Psoas muscle (tissue), 8 donors: Measurements from ENCODE around the gene FAM193A. TPM values are rescaled to one million over a fixed set of nuclear protein-coding genes. Genes with fewer than 3 reads are reported as not detected.
A peak's percentile ranks its signal among the peaks of the same experiment; 100 is the strongest.

Experiments used
- ATAC-seq, 4 donors: fragments of 200-7000 bp; cut with Tn5 transposase; one replicate each; pipeline ENCODE4 v1.9.1; 2020; ENCODE audit warnings: moderate library complexity in 3 of 4, mild to moderate bottlenecking in 2 of 4
- DNase-seq, 2 donors: peaks; one replicate each; pipeline ENCODE4 v3.0.0-alpha.2; 2020
- H3K27ac ChIP-seq: fragments of 200-600 bp; one replicate; pipeline ENCODE4 v1.8.0; 2022
- H3K27me3 ChIP-seq, 3 donors: fragments of 200-600 bp in 1 of 3; one replicate each; pipeline versions ENCODE4 v1.6.1 to v1.8.0; 2013 to 2022; ENCODE audit warnings: low read length in 2 of 3, mild to moderate bottlenecking in 2 of 3, moderate library complexity in 1 of 3; ENCODE audit not compliant: insufficient read depth in 3 of 3
- H3K36me3 ChIP-seq, 2 donors: fragments of 200-600 bp in 1 of 2; one replicate each; pipeline versions ENCODE4 v1.6.1 to v1.8.0; 2013 to 2022; ENCODE audit warnings: low read depth in 1 of 2, mild to moderate bottlenecking in 1 of 2, moderate library complexity in 1 of 2; ENCODE audit not compliant: insufficient read depth in 1 of 2
- H3K4me1 ChIP-seq: fragments of 200-600 bp; one replicate; pipeline ENCODE4 v1.8.0; 2022
- H3K4me3 ChIP-seq: fragments of 200-600 bp; one replicate; pipeline ENCODE4 v1.8.0; 2022; ENCODE audit warnings: mild to moderate bottlenecking
- H3K9me3 ChIP-seq: fragments of 200-600 bp; one replicate; pipeline ENCODE4 v1.8.0; 2022
- CTCF ChIP-seq: fragments of 200-600 bp; IDR thresholded peaks from one replicate; pipeline ENCODE4 v1.8.0; 2022; ENCODE audit warnings: antibody characterized with exemption
- WGBS, 3 donors: extraction: QIAGEN DNeasy Blood & Tissue Kit; methylation state at CpG; one replicate each; pipeline versions ENCODE4 v1.1.6 to v1.1.7; 2013; 5-methylcytosine and 5-hydroxymethylcytosine counted together
- intact Hi-C, 2 donors: fragments of 100-400 bp; cut with DNase I; formaldehyde crosslinking; loops; one replicate each; pipeline versions ENCODE4 v1.11.0 to v1.14.2; 2022
- polyA plus RNA-seq, 3 donors: library from polyadenylated mRNA; stranded (reverse); fragments of 200-250 nt; gene quantifications; one replicate each; pipeline ENCODE4 v1.2.3, GENCODE V29; 2013
- total RNA-seq, 4 donors: library from RNA; stranded (reverse); fragmentation: NEBNext Ultra II Directional in 2 of 4; extraction: Animal tissue kit (Norgen Biotek cat#: 25700) in 2 of 4; gene quantifications; one replicate each; pipeline versions ENCODE4 v1.2.1 to v1.2.4, GENCODE V29; 2021 to 2023
- donor health status: healthy with polysubstance abuse.
- donor health status: DM: no; HTN: no; CAD: no; lungs with moderate emphysema.
- donor health status: Bipolar disorder and iron deficiency.
- donor health status: healthy.
- donor health status: DM: yes; HTN: yes; CAD: no.
- donor health status: DM: no; HTN: no; CAD: no.
- donor health status: DM: no; HTN: no; CAD: no.
- donor health status: DM: yes; HTN: yes; CAD: no.

FAM193A gene
- total and polyA plus RNA-seq, 7 donors: 7.5 to 20.0 (median 14.6) TPM

GRCh38 chr4:2651546-2651945, 115.1 kb downstream of the FAM193A start:
- Histone ChIP-seq H3K9me3 (no peaks in the 10 kb centered on the region), H3K27ac (no peak overlapping the region), H3K4me3 (no peak overlapping the region), H3K36me3 (peaks cover 4 to 75% of the 10 kb centered on the region in 2 donors), H3K27me3 (no peaks in the 10 kb centered on the region), H3K4me1 (no peaks in the 10 kb centered on the region)
- no peak for DNase-seq
- no peak for TF ChIP-seq CTCF
- no peak for ATAC-seq
- WGBS, 3 donors: 89 to 93% (median 90%) methylated on average over 10 of the region's 10 CpGs
- intact Hi-C loops: no loop called here

- no peaks in the 10 kb centered on the region for H3K9me3 ChIP-seq
- ATAC-seq (no peak), DNase-seq (no peak)
- peaks cover 4 to 75% of the 10 kb centered on the region in 2 donors for H3K36me3 ChIP-seq
- H3K27me3 ChIP-seq: no peaks in the 10 kb centered on the region
- TF ChIP-seq CTCF: no peak
- intact Hi-C loops: no loop called here
- no peaks in the 10 kb centered on the region for H3K4me1 ChIP-seq
- 86 to 88% (median 86%) methylated on average over 2 of the region's 2 CpGs for WGBS, 3 donors
- H3K4me3 ChIP-seq: no peak overlapping the region
- H3K27ac ChIP-seq: no peak overlapping the region
Measured at GRCh38 chr4:2651998-2652397, 115.6 kb downstream of the FAM193A start.

- H3K27me3 ChIP-seq: no peaks in the 10 kb centered on the region
- H3K27ac ChIP-seq: no peak overlapping the region
- intact Hi-C loops: no loop called here
- H3K4me3 ChIP-seq: no peak overlapping the region
- no peaks in the 10 kb centered on the region for H3K9me3 ChIP-seq
- TF ChIP-seq CTCF: no peak
- H3K36me3 ChIP-seq: peaks cover 4 to 75% of the 10 kb centered on the region in 2 donors
- DNase-seq (no peak), ATAC-seq (no peak)
- WGBS, 3 donors: 79 to 84% (median 81%) methylated on average over 14 of the region's 14 CpGs
- no peaks in the 10 kb centered on the region for H3K4me1 ChIP-seq
Measured at GRCh38 chr4:2652415-2653160, 116.1 kb downstream of the FAM193A start.

- 28 to 49% (median 35%) methylated on average over 8 of the region's 8 CpGs for WGBS, 3 donors
- intact Hi-C loops: no loop called here
- Histone ChIP-seq H3K27ac (peak overlapping the region; percentile 36), H3K27me3 (no peaks in the 10 kb centered on the region), H3K4me1 (peaks cover 5% of the 10 kb centered on the region), H3K36me3 (peaks cover 5 to 75% of the 10 kb centered on the region in 2 donors), H3K4me3 (no peak overlapping the region), H3K9me3 (no peaks in the 10 kb centered on the region)
- no peak for TF ChIP-seq CTCF
- peak; percentile 37 to 78 (median 62) for ATAC-seq
- DNase-seq: no peak
Measured at GRCh38 chr4:2660596-2661211, 124.3 kb downstream of the FAM193A start.
